Pulmonary artery endothelial cell (primary cell): ENCODE results near the gene SP110. TPM values are rescaled to one million over a fixed set of nuclear protein-coding genes. Genes with fewer than 3 reads are reported as not detected.
"Not testable (repeated sequence)": the region's sequence is repeated elsewhere in the genome, so short reads cannot be mapped to it uniquely, and the experiment has no call there.

Source experiments
- DNase-seq: peaks from one replicate; pipeline ENCODE4 v3.0.0-alpha.2; 2011; ENCODE audit warnings: low read depth, low spot score
- total RNA-seq: library from RNA; depleted of rRNA; stranded (reverse); fragments of >200 nt; gene quantifications from 2 replicates; pipeline ENCODE4 v1.2.3, GENCODE V29; 2014

Gene SP110
- total RNA-seq, 1 donor from 2014 or later, result 5.4 TPM

DNA sequence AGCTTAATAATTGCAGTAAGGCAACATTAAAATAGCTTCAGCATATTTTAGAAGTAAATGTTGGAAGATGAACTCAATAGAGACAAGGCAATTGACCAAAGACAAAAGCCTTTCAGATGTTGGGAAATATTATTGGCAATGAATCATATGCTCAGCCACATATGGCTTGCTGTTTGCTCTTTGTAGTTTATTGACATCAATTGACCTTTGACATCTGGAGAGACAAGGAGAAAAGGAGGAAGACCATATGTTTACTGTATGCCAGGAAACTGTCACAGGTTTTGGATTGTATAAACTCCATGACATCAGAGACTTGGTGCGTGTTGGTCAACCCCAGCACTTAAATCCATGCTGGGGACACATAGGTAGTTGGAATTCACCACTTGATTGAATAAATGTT, 90.4 kb downstream of the SP110 start:
- no peak for DNase-seq

- no peak for DNase-seq
Observed at GRCh38 chr2:230128623-230129342, 91.0 kb downstream of the SP110 start.

DNA sequence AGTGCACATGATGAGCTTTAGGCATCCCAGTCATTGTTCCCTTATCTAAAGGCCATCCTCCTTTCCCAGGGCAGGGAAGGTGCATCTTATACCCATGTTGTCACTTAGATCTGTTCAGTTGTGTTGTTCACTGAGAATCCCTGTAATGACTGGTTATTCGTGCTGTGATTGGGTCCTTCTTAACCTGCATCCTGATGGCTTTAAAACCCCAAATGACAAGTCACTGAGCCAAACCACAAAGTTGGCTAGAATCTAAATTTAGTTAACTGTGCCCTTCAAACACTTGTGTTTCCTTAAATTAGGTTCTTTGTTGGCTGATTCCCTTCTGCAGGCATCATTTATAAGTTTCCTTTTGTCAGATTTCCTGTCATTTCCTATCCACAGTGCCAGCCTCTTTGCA, 92.6 kb downstream of the SP110 start:
- DNase-seq, result no peak

DNA sequence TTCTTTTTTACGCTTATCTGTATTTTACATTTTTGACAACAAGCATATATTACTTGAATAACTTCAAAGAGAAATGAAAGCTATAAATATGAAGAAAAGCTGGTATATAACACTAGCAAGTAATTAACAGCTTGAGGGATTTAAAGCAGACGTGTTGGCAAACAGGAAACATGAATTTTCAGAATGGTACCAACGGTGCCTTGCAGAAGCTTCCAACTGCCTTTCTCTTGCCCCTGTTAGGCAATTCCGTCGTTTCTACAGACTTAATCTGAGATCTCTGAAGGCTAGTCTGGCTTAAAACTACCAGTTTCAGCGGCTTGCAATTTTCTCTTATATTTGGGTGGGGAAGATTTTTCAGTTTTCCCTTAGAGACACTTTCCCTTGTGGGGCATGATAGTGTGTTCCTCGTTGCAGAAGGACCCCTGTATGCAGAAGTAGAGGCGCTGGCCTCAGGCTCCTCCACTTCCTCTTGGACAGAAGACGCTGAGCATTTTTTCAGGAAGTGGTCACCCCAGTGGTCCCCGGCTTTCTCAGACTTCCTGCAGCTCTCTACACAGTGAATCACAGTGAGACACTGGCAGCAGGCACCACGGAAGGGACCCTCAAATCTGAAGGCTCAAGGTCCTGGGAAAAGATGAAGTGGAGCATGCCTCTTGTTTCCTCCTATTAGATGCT, 94.9 kb downstream of the SP110 start:
- DNase-seq, result no peak

- no peak for DNase-seq
Observed at GRCh38 chr2:230124235-230124634, 95.5 kb downstream of the SP110 start.

DNA sequence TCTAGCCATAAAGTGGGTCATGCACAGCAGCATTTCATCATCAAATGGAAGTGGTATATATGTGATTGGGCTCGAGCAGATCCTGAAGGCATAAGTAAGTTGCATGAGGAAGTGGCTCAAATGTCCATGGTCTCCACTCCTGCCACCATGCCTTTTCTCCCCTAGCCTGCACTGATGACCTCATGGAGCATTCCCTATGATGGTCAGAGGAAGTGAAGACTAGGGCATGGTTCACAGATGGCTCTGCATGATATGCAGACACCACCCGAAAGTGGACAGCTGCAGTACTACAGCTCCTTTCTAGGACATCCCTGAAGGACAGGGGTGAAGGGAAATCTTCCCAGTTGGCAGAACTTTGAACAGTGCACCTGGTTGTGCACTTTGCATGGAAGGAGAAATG, 99.4 kb downstream of the SP110 start:
- not testable (repeated sequence) for DNase-seq

DNA sequence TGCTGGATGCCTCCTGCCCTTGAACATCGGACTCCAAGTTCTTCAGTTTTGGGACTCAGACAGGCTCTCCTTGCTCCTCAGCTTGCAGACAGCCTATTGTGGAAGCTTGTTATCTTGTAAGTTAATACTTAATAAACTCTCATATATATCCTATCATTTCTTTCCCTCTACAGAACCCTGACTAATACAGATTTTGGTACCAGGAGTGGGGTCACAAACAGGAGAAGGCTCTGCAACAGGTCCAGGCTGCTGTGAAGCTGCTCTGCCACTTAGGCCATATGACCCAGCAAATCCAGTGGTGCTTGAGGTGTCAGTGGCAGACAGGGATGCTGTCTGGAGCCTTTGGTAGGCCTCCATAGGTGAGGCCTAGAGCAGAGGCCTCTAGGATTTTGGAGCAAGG, 100.0 kb downstream of the SP110 start:
- not testable (repeated sequence) for DNase-seq

Other genes starting within 250 kb of the SP110 start
- gene SLC16A14, start 151.1 kb downstream of the SP110 start, total RNA-seq, result 0.21 and 0.26 TPM in 2 replicates
- not detected in 2 replicates for gene SP140, start 5.8 kb upstream of the SP110 start, total RNA-seq
- 8.2 and 12.1 TPM in 2 replicates for gene SP140L, start 107.2 kb upstream of the SP110 start, total RNA-seq
- 110 and 132 TPM in 2 replicates for gene SP100, start 196.2 kb upstream of the SP110 start, total RNA-seq